ENCODE results near the gene PRRC2C.

- TF ChIP-seq CTCF (IDR thresholded peaks at IDR 0.05) (no peak), POLR2A (IDR thresholded peaks at IDR 0.05) (no peak)
These were observed 16.1 kb downstream of the PRRC2C start for GRCh38 chr1:171501305-171502024.

All from testis (tissue), 2 donors.